ENCODE results near the gene DPH2. TPM values are rescaled to one million over a fixed set of nuclear protein-coding genes. Genes with fewer than 3 reads are reported as not detected.

The DPH2 gene
- total and polyA plus RNA-seq, 10 of the 15 experiments (the other 5 are each of a cell fraction or from before 2014, with no cell fraction given): 13.1 to 82.9 (median 52.0) TPM

DNA sequence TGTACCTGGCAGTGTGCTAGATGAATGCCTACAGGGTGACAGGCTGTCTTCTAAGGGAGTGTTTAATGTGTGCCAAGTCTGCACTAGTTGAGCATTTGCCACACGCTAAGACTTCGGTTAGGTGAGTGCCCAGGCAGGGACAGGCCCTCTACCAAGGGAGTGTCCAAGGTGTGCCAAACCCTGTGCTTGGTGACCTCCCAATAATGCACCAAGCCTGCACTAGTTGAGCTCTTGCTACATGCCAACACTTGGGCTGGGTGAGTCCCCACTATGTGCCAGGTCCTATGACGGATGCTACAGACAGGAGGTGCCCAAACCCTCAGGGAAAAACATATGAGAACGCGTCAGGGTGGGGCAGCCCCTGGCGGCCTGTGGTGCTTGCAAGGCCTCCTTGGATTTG lies 50.7 kb downstream of the DPH2 start (continued):
- TF ChIP-seq ZBTB11 (CRISPR knock-in tag; IDR thresholded peaks at IDR 0.05) (no peak), GABPA (IDR thresholded peaks at IDR 0.05; ENCODE audit: low read depth) (no peak)

DNA sequence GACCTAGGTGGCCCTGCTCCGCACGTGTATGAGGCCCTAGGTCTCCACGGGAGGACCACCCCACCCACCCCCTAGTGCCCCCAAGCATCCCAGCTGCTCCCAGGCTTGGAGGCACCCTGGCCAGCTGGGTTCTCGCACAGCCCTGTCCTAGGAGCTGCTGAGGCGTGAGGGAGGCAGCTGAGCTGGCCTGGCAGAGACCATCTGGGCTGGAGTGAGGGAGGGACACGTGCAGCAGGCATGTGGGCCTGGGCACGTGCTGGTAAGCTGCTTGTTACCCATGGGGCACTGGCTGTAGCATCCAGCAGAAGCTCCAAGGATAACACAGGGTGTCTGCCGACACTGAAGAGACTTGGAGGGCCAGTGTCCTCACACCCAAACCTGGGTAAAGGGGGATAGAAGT lies 51.3 kb downstream of the DPH2 start:
- SMC1A ChIA-PET (ENCODE audit: uncharacterized antibody, unreplicated experiment): no interaction called here
- POLR2A ChIA-PET: interaction anchor here (0.8 kb wide), 1 partner anchor 45 kb away, joined by 3 read pairs; no protein-coding TSS in a partner anchor
- Histone ChIP-seq H3K4me3 (no peak overlapping the region), H3K79me2 (ENCODE audit: control insufficient read depth, insufficient read depth, low read length) (no peaks in the 10 kb centered on the region), H3K27ac (ENCODE audit: control insufficient read depth, insufficient read depth) (no peak overlapping the region), H3K9ac (ENCODE audit: control insufficient read depth, insufficient read depth, low read length) (no peak overlapping the region), H2AFZ (ENCODE audit: control insufficient read depth, low read depth, low read length) (no peak overlapping the region), H4K20me1 (ENCODE audit: control insufficient read depth, insufficient read depth) (no peaks in the 10 kb centered on the region), H3K9me3 (replicated peaks; ENCODE audit: control insufficient read depth, insufficient read depth, low read length) (no peaks in the 10 kb centered on the region), H3K4me1 (ENCODE audit: control insufficient read depth, insufficient read depth, low read length) (peaks cover 4% of the 10 kb centered on the region; the same call in 1 of the 2 replicates), H3K4me2 (ENCODE audit: control insufficient read depth, insufficient read depth) (no peak overlapping the region), H3K27me3 (replicated peaks in 1 of 2; ENCODE audit: control insufficient read depth in 2 of 2, insufficient read depth in 2 of 2, low read length in 1 of 2) (no peaks in the 10 kb centered on the region), H3K36me3 (ENCODE audit: control insufficient read depth in 2 of 2, insufficient read depth in 2 of 2, low read length in 1 of 2) (no peaks in the 10 kb centered on the region)
- BruUV-seq (replicated peaks): no TSS peak
- RAD21 ChIA-PET (ENCODE audit: unreplicated experiment): interaction anchor here (1.0 kb wide), 1 partner anchor 16 kb away, joined by 3 read pairs; no protein-coding TSS in a partner anchor
- ATAC-seq (no peak), FAIRE-seq (no peak), DNase-seq (ENCODE audit: low read depth, low spot score) (no peak)
- CTCF ChIA-PET: interaction anchor here (1.3 to 2.9 kb wide), 3 partner anchors 16 to 43 kb away, joined by 3 to 9 read pairs (median 5); no protein-coding TSS in a partner anchor
- 17% methylated on average over 8 of the region's 8 CpGs for WGBS (ENCODE audit: insufficient coverage, insufficient replicate concordance, low lambda C conversion rate, missing lambda C conversion rate)
- intact Hi-C loops (cut with micrococcal nuclease; ENCODE audit: unreplicated experiment): no loop called here
- in situ Hi-C loops (cut with MboI): no loop called here
- no peak for TF ChIP-seq GABPA (IDR thresholded peaks at IDR 0.05; ENCODE audit: low read depth)
- TF ChIP-seq, protein P1, sequence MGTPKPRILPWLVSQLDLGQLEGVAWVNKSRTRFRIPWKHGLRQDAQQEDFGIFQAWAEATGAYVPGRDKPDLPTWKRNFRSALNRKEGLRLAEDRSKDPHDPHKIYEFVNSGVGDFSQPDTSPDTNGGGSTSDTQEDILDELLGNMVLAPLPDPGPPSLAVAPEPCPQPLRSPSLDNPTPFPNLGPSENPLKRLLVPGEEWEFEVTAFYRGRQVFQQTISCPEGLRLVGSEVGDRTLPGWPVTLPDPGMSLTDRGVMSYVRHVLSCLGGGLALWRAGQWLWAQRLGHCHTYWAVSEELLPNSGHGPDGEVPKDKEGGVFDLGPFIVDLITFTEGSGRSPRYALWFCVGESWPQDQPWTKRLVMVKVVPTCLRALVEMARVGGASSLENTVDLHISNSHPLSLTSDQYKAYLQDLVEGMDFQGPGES (IDR thresholded peaks at IDR 0.05): no peak
- TF ChIP-seq STAT1 (conservative IDR thresholded peaks at IDR 0.05): no peak
- TF ChIP-seq MEF2A (IDR thresholded peaks at IDR 0.05; ENCODE audit: insufficient read depth, low read depth, low read length): no peak
- no peak for TF ChIP-seq EZH2 (IDR thresholded peaks at IDR 0.05; ENCODE audit: borderline replicate concordance, control insufficient read depth, low read depth, low read length)
- TF ChIP-seq, protein P2, sequence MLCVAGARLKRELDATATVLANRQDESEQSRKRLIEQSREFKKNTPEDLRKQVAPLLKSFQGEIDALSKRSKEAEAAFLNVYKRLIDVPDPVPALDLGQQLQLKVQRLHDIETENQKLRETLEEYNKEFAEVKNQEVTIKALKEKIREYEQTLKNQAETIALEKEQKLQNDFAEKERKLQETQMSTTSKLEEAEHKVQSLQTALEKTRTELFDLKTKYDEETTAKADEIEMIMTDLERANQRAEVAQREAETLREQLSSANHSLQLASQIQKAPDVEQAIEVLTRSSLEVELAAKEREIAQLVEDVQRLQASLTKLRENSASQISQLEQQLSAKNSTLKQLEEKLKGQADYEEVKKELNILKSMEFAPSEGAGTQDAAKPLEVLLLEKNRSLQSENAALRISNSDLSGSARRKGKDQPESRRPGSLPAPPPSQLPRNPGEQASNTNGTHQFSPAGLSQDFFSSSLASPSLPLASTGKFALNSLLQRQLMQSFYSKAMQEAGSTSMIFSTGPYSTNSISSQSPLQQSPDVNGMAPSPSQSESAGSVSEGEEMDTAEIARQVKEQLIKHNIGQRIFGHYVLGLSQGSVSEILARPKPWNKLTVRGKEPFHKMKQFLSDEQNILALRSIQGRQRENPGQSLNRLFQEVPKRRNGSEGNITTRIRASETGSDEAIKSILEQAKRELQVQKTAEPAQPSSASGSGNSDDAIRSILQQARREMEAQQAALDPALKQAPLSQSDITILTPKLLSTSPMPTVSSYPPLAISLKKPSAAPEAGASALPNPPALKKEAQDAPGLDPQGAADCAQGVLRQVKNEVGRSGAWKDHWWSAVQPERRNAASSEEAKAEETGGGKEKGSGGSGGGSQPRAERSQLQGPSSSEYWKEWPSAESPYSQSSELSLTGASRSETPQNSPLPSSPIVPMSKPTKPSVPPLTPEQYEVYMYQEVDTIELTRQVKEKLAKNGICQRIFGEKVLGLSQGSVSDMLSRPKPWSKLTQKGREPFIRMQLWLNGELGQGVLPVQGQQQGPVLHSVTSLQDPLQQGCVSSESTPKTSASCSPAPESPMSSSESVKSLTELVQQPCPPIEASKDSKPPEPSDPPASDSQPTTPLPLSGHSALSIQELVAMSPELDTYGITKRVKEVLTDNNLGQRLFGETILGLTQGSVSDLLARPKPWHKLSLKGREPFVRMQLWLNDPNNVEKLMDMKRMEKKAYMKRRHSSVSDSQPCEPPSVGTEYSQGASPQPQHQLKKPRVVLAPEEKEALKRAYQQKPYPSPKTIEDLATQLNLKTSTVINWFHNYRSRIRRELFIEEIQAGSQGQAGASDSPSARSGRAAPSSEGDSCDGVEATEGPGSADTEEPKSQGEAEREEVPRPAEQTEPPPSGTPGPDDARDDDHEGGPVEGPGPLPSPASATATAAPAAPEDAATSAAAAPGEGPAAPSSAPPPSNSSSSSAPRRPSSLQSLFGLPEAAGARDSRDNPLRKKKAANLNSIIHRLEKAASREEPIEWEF (IDR thresholded peaks at IDR 0.05; ENCODE audit: insufficient replicate concordance, low read depth, low read length): no peak
- TF ChIP-seq, protein P3, sequence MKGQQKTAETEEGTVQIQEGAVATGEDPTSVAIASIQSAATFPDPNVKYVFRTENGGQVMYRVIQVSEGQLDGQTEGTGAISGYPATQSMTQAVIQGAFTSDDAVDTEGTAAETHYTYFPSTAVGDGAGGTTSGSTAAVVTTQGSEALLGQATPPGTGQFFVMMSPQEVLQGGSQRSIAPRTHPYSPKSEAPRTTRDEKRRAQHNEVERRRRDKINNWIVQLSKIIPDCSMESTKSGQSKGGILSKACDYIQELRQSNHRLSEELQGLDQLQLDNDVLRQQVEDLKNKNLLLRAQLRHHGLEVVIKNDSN (IDR thresholded peaks at IDR 0.05; ENCODE audit: borderline replicate concordance, extremely low read length, insufficient read depth, low read depth, low read length): no peak
- no peak for TF ChIP-seq SREBF2 (IDR thresholded peaks at IDR 0.05; ENCODE audit: low read length)
- TF ChIP-seq BCL11A (IDR thresholded peaks at IDR 0.05; ENCODE audit: low read depth, low read length): no peak
- no peak for TF ChIP-seq RAD51 (IDR thresholded peaks at IDR 0.05)
- TF ChIP-seq STAT3 (IDR thresholded peaks at IDR 0.05; ENCODE audit: low read depth, low read length): no peak

Data from GM12878 (cell line).